Activated CD4-positive, CD25-positive, alpha-beta regulatory T cell treated with anti-CD3 and anti-CD28 coated beads, Interleukin-2, amount 50 U/mL, for 24 hours (primary cell): ENCODE measurements around the gene ZNF384.

Experiments
- ATAC-seq, 2 donors: fragments of 150-1000 bp; cut with Tn5 transposase; one replicate each; pipeline ENCODE4 v1.10.0; 2021; ENCODE audit warnings: mild to moderate bottlenecking in 1 of 2, moderate library complexity in 1 of 2

Gene ZNF384

DNA sequence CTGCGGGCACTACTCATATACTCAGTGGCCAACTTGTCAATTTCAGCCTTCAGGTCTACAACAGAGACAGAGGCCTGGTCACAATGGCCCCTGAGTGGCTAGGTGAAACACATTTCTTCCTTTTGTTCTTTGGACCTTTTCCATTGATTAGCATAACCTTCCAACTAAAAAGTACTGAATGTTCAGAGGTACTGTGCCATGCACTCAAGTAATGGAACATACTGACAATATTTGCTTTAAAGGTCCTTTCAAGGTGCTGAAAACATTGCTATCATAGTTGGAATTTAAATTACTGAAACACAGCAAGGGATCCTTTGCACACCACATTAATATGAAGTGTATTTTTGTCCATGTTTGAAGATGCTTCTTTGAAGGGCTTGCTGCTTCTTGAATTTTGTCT lies 35.8 kb downstream of the ZNF384 start:
- ATAC-seq = no peak

DNA sequence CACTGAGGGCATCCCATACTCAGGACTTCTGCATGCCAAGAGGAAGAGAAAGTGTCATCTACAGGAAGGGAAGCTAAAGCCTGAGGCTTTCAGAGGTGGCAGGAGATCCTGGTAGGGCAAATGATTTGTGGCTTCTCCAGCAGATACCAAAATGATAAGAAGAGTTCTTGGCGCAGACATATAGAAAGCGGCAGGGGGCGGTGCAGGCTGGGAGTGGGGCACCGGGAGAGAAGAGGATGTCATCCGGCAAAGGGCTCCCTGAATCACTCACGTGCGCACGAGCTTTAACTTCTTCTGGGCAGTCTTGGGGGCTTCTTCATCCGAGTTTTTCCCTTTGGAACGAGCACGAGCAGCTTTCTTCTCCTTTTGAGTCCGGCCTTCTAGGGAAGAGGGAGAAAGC lies 36.8 kb downstream of the ZNF384 start:
- no peak for ATAC-seq

DNA sequence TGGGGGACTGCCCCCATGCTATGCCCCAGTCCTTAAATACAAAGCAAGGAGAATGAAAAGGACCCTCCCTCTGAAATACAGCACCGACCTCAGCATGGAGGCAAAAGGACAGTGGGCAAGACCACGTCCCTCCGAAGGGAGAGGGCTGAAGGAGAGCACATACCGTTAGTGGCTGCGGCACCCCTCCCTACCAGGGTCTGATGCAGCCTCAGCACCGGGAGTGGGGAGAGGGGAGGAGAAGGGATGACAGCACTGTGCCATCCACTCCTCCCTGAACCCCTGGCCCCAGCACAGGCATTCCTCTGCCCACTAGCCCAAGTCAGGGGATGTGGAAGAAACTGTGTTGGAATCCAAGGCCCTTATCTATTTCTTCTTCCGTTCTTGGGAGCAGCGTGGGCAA lies 38.3 kb downstream of the ZNF384 start:
- ATAC-seq = no peak

DNA sequence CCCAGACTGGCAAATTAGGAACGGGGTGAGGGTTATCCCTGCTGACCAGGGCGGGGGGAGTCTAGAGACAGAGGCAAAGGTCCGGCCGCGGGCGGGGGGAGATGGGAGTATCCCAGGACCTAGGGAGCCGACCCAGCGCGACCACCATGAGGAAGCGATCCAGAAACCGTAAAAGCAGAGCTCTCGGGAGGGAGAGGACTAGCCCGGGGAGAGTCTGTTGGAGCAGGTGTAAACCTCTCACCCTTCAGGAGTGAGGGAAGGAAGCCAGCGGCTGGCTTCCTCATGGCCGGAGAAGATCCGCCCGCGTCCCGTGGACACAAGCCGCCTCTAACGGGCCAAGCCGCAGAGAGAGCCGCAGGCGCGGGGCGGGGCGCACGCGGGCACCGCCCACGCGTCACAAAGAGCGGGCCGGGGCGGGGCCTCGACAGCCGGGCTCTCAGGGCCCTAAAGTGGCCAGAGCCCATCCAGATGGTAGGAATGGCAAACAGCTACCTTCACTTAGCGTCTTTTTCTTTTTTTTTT lies 42.0 kb downstream of the ZNF384 start, which contains the start of gene ACRBP:
TSS of gene ACRBP (minus strand) at position 350 of the 522 bp plus-strand sequence. CDS start at position 284, 66 bp downstream.
- ATAC-seq = peak; percentile 60 to 65

DNA sequence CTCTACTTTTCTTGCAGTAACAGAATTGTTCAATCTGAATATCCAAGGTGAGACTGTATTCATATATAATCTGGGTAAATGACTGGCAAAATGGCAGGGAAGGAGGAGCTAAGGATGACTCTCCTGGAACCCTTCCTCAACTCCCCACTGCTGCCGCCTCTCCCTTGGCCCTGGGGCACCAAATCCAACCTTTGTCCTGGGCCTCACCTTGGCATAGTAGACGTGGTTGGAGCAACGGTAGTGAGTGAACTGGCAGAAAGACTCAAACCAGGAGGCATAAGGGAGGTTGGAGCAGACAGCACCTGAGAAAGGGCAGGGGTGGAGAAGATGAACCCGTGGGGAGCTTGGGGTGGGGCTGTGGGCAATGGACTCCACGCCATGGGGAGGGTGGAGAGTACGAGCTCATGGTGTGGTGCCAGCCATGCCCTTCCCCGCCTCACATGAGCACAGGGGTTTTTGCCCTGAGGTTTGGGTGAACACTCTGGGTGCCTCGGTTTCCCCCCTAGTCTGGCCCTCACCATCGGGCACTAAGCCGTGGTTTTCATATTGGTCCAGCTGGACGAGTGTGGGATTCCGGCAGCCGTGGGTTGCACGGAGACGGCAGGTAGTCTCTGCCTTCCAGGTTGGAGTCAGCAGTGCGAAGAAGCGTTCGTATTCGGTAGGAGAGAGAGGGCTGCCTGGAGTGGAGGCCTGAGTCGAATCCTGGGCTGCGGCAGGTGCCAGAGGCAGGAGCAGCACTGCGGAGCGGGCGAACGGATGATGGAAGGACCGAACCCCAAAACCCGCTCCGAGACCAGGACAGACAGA lies 42.7 kb downstream of the ZNF384 start:
- ATAC-seq = no peak

DNA sequence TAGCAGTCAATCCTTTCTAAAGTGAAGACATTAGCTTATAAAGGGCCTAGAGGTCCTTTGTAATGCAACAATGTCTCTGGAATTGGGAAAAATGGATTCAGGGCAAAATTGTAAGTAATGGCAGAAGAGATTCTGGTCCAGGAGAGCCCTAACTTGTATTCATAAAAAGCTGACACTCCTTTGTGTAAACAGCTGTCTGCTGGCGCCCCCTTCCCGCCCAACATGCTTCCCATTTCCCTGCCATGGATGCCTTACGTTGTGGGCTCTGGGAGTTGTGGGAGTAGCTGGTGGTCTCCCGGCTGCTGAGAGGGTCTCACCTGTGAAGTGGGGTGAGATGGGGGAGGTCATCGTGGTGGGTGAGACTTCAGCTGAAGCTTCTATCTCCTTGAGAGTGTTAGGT lies 44.3 kb downstream of the ZNF384 start:
- ATAC-seq = no peak

DNA sequence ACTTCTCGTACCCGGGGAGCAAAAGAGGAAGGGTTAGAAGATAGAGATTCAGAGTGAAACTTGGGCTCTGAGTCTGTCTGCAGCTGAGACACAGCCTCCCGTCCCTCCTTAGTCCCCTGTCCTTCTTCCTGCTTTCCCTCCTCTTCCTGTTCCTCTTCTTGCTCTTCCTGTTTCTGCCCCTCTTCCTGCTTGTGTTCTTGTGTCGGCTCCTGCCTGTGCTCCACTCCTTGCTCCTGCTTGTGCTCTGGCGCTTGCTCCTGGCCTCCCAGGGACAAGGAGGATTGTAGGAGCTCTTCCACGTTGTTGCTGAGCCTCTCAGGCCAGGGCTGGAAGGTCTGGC lies 44.9 kb downstream of the ZNF384 start:
- ATAC-seq = no peak

DNA sequence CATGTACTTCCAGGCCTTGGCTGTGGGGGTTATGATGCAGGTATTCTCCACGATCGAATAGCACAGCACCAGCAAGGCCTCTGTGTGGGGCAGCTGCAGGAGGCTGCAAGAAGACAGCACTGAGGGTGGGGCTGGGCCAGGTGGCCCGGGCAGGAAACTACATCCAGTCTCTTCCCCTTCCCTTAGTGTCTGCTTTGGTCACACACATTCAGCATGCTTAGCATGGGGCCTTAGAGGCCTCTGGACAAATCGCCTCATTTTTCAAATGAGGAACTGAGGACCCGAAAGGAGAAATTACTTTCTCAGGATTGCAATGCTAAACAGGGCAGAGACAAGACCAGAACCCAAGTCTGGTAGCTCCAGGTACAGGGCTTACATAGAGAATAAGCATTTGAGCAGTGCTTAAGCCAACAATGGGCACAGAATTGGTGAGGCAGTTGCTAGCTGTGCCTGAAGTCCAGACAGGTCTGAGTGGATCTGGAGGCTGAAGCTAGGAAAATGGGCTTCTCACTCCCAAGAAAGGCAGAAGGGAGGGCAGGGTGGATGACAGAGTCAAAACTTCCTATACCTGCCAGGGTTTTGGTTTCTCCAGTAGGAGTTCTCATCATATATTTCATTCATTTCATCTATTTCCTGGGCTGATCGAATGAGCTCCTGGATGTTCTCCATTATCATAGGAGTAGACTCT lies 45.5 kb downstream of the ZNF384 start:
- no peak for ATAC-seq

DNA sequence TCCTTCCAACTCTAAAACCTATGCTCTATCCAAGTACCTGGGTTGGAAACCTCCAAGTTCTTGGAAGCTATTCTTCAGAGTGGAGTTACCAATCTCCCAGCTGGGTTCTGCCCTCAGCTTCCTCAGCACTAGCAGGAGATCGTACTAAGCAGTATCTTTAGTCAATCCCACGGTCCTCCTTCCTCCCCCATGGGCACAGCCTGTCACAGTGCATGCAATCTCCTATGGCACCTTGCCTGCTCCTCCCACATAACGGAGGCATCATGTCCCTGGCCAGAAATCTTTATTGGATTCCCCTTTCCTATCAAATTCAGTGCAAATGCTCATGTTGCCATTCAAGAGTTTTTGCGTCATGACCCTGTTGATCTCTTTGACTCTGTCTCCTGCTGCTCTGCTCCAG lies 48.0 kb downstream of the ZNF384 start:
- no peak for ATAC-seq

DNA sequence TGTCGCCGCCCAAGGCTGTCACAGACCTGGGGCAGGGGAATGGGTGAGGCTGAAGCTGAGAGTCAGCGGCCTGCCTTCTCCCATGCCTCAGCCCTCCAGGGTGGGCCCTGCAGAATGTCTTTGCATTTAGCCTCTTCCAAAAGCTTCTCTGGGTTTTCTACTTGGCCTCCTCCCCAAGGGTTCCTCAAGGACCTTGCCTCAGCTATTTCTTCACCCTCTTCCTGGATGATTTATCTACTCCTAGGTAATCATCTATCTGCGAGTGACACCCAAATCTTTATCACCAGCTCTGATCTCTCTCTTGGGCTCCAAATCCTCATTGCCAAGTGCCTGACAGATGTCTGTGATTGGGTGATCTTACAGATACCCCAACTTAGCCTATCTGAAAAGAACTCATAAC lies 48.7 kb downstream of the ZNF384 start:
- no peak for ATAC-seq

DNA sequence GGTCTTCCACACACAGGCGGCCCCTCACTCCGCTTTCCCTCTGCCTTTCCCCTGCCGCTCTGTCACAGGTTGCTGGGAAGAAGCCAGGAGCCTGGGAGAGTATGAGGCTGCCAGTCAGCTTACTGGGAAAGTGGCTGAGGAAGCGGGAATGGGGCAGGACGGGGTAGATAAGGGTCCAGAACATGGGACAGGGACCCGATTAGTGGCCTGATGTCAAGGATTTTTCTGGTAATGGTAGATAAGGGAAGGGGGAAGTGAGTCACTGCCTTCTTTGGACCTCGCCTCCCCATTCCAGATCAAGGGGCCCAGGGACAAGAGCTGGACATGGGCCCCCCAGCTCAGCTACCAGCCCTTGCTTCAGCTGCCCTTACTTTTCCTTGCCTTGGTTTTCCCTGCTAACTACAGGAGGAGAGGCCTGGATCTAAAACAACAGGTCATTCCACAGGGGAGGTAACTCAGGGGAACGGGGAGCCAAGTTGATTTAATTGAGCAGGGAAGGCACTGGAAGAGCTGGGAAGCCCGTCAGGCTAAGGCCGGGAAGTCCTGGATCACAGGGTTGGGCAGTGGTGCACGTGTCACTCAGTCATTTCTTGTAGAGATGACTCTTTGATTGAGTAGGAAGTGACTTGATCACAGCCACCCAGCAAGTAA lies 49.9 kb downstream of the ZNF384 start:
- no peak for ATAC-seq

DNA sequence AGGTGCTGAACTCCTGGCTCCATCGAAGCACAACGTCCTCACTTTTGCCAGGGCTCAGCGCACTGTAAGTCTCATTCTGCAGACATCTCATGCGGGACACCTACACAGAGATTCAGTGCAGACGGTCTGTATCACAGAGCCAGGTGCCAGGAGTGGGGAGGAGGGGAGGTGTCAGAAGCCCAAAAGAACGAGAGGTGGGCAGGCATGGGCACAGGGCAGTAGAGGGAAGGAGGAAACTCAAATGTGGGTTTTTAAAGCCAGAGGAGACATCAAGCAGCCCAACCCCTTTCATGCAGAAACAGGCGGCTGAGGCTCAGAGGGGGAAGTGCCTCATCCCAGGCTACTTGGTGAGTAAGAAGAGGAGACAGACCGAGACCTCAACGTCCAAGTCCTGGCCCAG lies 50.9 kb downstream of the ZNF384 start:
- no peak for ATAC-seq

DNA sequence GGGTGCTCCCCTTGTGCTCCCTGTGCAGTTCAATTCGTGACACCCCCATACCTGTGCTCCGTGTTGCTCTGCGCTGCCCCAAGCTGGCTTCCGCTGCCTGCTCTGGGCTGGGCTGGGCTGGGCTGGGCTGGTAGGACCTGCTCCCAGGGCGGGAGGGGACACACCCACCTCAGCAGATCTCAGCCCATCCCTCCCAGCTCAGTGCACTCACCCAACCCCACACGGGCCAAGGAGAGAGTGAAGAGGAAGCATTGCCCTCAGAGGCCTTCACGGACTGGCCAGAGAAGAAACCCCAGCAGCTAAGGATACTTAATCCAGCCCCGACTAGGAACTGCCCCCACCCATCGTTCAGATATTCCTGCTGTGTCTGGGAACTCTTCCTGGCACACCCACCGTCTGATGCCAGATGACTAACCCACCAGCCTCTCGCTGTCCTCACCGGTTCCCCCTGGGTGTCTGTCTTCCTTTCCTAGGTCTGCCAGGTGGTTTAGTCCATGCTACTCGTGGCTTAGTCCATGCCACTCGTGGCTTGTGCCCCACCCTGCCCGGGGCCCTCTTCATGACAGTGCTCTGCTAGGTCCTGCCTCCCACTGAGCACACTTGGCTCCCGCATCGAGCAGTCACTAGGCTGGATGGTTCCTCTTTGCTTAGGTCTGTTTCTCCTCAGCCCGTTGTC lies 53.2 kb downstream of the ZNF384 start, which contains the start of gene LPAR5:
TSS of gene LPAR5 (minus strand) at position 104 of the 676 bp plus-strand sequence. CDS start 14,711 bp downstream, outside the sequence.
- peak; percentile 48 to 55 for ATAC-seq

DNA sequence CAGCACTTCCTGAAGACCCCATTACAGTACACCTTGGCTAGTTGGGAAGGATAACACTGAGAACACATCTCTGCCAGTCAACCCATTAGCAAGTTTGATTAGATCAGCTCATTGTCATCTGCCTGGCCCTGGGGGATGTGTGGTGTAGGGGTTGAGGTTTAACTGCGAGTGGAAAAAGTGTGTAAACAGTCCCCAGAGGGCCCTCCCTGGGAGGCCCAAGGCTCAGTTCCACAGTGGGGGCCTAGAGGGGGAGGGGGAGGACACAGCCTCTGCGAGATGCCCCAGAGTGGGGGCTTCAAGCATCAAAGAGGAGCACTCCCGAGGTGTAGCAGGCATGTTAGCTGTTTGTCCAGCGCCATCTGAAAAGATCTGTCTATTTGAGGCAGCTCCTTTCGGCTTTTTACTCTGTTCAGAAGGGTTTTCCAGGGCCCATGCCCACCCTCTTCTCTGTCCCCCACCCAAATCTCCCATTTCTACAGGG lies 53.8 kb downstream of the ZNF384 start:
- peak; percentile 87 to 88 for ATAC-seq

DNA sequence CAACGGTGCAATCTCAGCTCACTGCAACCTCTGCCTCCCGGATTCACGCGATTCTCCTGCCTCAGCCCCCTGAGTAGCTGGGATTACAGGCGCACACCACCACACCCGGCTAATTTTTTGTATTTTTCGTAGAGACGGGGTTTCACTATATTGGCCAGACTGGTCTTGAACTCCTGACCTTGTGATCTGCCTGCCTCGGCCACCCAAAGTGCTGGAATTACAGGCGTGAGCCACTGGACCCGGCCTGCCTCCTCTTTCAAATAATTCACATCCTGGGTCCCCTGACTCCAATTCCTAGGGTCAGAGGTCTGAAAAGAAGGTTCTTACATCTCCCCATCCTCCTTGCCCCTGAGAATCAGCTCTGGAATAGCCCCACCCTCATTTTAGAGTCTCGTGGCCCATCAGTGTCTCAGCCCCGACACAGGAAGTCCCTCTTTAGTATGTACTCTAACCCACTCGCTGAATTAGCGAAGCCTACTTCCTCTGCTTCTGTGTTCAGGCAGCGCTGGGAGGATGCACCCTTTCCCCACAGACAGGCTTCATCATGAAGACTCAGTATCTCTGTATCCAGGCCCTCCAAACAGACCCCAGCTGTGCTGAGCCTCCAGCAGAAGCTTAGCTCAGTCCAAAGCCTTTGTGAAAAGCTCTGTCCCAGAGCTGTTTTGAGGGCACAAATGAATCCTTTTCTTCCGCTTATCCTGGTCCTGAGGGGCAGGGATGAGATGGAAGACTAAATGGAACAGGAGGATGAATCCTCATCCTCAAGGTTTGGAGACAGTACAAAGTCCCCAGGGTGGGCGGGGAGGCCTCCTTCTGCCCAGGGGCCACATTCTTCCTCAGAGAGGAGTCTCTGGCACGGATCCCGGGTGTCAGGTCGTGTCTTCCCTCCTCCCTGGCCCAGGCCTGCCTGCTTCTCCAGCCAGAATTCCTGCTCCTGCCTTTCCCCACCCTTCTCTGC lies 56.9 kb downstream of the ZNF384 start:
- peak; percentile 57 to 66 for ATAC-seq

DNA sequence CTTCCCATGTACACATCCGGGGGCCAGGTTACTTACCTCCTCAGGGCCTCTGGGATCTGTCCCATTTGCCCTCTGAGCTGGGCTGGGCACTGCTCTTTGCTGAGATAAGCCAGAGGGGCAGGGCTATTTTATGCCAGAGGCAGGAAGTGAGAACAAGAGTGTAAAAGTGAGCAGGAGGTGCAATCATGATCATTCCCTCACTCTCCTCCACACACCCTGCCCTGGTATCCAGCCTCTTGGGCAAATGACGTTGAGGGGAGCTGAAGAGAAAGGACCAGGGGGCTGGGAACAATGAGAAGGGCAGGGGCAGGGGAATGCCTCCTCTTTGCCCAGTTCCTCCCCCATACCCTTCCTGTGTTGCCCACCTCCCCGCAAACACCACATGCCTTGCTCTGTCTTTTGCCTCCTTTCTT lies 57.6 kb downstream of the ZNF384 start:
- ATAC-seq = no peak

DNA sequence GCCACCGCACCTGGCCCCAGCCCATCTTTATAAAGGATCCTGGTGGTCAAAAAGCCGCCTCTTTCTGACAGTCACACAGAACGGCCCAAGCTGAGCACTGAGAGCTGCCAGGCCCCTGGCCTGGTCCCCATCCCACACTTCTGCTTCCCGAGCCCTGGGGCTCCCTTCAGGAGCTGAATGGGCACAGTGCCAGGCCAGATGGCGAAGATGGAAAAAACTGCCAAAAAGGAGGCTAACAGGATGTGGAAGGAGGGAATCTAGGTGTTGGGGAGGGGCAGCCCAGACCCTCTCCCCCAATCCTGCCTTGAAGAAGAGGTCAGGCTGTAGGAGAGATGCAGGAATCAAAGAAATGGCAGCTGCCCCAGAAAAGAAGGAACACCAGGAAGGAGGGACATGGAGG lies 58.4 kb downstream of the ZNF384 start:
- ATAC-seq = no peak

DNA sequence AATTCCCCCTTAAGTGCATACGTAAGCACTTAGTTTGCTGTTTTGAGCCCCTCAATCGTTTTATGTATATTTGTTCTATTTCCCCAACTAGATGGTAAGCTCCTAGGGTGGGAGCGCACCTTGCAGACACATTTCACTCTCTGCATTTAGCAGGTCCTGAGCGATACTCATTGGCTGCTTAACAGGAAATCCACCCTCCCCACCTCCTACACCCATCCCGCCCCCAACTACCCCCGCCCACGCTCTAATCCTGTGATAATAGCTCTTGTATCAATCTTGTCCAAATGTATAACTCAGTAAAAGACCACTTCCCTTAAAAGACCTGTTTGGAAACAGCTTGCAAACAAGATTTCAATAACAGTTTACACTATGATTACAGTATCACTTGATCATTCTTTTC lies 61.6 kb downstream of the ZNF384 start:
- ATAC-seq = peak; percentile 66 to 72

DNA sequence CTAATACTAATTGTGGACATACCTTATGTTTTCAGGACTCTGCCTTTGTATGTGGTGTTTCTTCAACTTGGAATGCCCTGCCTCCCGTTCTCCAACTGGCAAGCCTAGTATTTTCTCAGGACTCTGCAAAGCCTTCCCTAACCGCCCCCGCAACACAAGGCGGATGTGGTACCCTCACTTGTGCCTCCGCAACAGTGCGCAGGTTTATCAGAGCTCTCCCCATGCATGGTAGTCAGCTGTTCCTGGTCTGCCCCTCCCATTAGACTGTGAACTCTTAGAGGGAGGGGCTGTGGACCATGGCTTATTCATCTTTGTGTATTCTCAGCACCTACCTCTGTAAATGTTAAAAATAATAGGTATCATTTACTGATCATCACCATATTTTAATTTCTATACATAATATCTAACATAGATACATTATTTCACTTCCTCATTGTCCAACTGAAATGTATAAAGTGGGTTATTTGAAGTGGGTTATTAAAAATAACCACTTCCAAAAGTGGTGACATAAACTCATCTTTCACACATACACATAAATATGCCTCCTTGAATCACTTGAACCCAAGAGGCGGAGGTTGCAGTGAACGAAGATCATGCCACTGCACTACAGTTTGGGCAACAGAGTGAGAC lies 62.4 kb downstream of the ZNF384 start:
- ATAC-seq = no peak

DNA sequence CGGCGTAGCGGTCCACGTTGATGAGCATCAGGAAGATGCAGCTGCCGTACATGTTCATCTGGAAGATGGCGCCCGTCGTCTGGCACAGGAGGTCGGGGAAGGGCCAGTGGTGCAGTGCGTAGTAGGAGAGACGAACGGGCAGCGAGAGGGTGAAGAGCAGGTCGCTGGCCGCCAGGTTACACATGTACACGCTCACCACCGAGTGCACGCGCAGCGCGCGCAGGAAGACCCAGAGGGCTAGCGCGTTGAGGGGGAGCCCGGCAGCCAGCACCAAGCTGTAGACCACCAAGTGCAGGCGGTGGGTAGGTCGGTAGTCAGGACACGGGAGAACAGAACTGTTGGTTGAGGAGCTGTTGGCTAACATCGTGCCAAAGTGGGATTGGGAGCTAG lies 68.3 kb downstream of the ZNF384 start:
- ATAC-seq = no peak
